ENCODE measurements around the gene OR10D3. TPM values are rescaled to one million over a fixed set of nuclear protein-coding genes. Genes with fewer than 3 reads are reported as not detected.

The OR10D3 gene, protein sequence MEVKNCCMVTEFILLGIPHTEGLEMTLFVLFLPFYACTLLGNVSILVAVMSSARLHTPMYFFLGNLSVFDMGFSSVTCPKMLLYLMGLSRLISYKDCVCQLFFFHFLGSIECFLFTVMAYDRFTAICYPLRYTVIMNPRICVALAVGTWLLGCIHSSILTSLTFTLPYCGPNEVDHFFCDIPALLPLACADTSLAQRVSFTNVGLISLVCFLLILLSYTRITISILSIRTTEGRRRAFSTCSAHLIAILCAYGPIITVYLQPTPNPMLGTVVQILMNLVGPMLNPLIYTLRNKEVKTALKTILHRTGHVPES
- not detected in 2 replicates for total RNA-seq

DNA sequence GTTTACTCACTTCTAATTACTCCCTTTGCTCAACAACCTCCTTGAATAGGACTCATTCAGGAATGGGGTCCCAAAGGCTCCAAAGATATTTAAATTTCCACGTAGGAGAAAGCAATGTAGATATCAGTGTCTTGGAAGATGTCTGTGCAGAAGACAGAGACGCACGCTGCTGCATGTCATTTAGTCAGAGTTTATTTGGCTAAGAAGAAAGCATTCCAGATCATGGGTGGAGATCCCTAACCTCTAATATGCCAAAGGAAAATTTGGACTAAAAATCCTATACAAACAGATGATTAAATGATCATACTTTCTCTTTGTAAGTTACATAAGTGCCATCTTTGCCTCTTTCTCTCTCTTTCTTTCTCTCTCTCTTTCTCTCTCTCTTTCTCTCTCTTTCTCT is at the start of gene OR10D3:
TSS of gene OR10D3 (plus strand) at position 278 of the 400 bp plus-strand sequence. CDS start 1,925 bp downstream, outside the sequence.

Other genes with a start within 250 kb of the OR10D3 start
- not detected in 2 replicates for gene OR4D5, start 243.7 kb upstream of the OR10D3 start, total RNA-seq
- gene OR6T1, start 239.5 kb upstream of the OR10D3 start, total RNA-seq, result not detected in 2 replicates
- gene OR10S1, start 205.6 kb upstream of the OR10D3 start, total RNA-seq, result not detected in 2 replicates
- not detected in 2 replicates for gene OR10G6, start 188.2 kb upstream of the OR10D3 start, total RNA-seq
- gene OR10G4, start 170.3 kb upstream of the OR10D3 start, total RNA-seq, result not detected in 2 replicates
- not detected in 2 replicates for gene OR10G9, start 160.3 kb upstream of the OR10D3 start, total RNA-seq
- not detected in 2 replicates for gene OR10G8, start 156.5 kb upstream of the OR10D3 start, total RNA-seq
- gene OR10G7, start 142.0 kb upstream of the OR10D3 start, total RNA-seq, result not detected in 2 replicates
- 2.9 and 3.0 TPM in 2 replicates for gene VWA5A, start 67.9 kb upstream of the OR10D3 start, total RNA-seq
- gene OR8G1, start 57.8 kb downstream of the OR10D3 start, total RNA-seq, result not detected in 2 replicates
- not detected in 2 replicates for gene OR8G5, start 73.0 kb downstream of the OR10D3 start, total RNA-seq
- not detected in 2 replicates for gene OR8D1, start 130.6 kb downstream of the OR10D3 start, total RNA-seq
- gene OR8D2, start 136.9 kb downstream of the OR10D3 start, total RNA-seq, result not detected in 2 replicates
- gene OR8B2, start 201.2 kb downstream of the OR10D3 start, total RNA-seq, result not detected in 2 replicates
- gene OR8B3, start 215.7 kb downstream of the OR10D3 start, total RNA-seq, result not detected in 2 replicates
- not detected in 2 replicates for gene OR8B4, start 241.5 kb downstream of the OR10D3 start, total RNA-seq